SK-N-SH (cell line): ENCODE results near the gene NID1. TPM values are rescaled to one million over a fixed set of nuclear protein-coding genes. Genes with fewer than 3 reads are reported as not detected.

ENCODE experiments used
- CTCF ChIA-PET: fragments of 300-600, 350-600 bp; formaldehyde crosslinking; extraction: SDS; loops from one replicate; lab custom pipeline; 2021; lab: Yijun Ruan, JAX
- POLR2A ChIA-PET: fragments of 350-600 bp; sonication (Branson Sonifier 250); formaldehyde crosslinking; extraction: SDS; loops from one replicate; lab custom pipeline; 2020; ENCODE audit warnings: antibody characterized with exemption, inconsistent platforms; lab: Yijun Ruan, JAX
- DNase-seq: peaks from one replicate; pipeline ENCODE4 v3.0.0; 2012
- H2AFZ ChIP-seq: fragments of 200-600 bp; sonication (generic); 2 replicates; pipeline ENCODE4 v1.8.1; 2016; ENCODE audit warnings: antibody characterized with exemption, mild to moderate bottlenecking, low read depth
- H3F3A ChIP-seq: fragments of 200-600 bp; sonication (generic); replicated peaks from 2 replicates; pipeline ENCODE3; 2016; ENCODE audit warnings: antibody characterized with exemption, mild to moderate bottlenecking; ENCODE audit not compliant: insufficient read depth
- H3K27ac ChIP-seq, 2 experiments: fragments of 200-500 bp in 1 of 2; fragments of 200-600 bp in 1 of 2; sonication (Bioruptor generic) in 1 of 2; sonication (generic), shearing (Covaris generic) in 1 of 2; 2 replicates each; pipeline versions ENCODE4 v1.5.1 to v1.6.1; 2014 to 2016; ENCODE audit warnings: low read depth in 2 of 2, inconsistent platforms in 1 of 2, low read length in 1 of 2, mild to moderate bottlenecking in 1 of 2, mixed read lengths in 1 of 2
- H3K27me3 ChIP-seq: fragments of 200-600 bp; sonication (generic), shearing (Covaris generic); 2 replicates; pipeline ENCODE4 v1.6.1; 2016; ENCODE audit warnings: mixed run types; ENCODE audit not compliant: insufficient read depth
- H3K36me3 ChIP-seq, 2 experiments: fragments of 200-500 bp in 1 of 2; fragments of 200-600 bp in 1 of 2; sonication (Bioruptor generic) in 1 of 2; sonication (generic) in 1 of 2; replicated peaks in 1 of 2; 2 replicates each; pipeline versions ENCODE3 to v1.5.1; 2014 to 2016; ENCODE audit warnings: low read length in 1 of 2, mild to moderate bottlenecking in 1 of 2; ENCODE audit not compliant: insufficient read depth in 2 of 2, control insufficient read depth in 1 of 2
- H3K4me1 ChIP-seq, 2 experiments: fragments of 200-500 bp in 1 of 2; fragments of 200-600 bp in 1 of 2; sonication (Bioruptor generic) in 1 of 2; sonication (generic), shearing (Covaris generic) in 1 of 2; 2 replicates each; pipeline versions ENCODE4 v1.5.1 to v1.6.1; 2014 to 2016; ENCODE audit warnings: low read depth in 1 of 2, low read length in 1 of 2, mixed run types in 1 of 2; ENCODE audit not compliant: insufficient read depth in 2 of 2, control insufficient read depth in 1 of 2
- H3K4me2 ChIP-seq: fragments of 200-600 bp; sonication (generic), shearing (Covaris generic); 2 replicates; pipeline ENCODE4 v1.6.1; 2017; ENCODE audit warnings: mixed run types
- H3K4me3 ChIP-seq, 2 experiments: fragments of 200-500 bp in 1 of 2; fragments of 200-600 bp in 1 of 2; sonication (Bioruptor generic) in 1 of 2; sonication (generic), shearing (Covaris generic) in 1 of 2; 2 replicates each; pipeline versions ENCODE4 v1.5.1 to v1.8.1; 2014 to 2016; ENCODE audit warnings: low read depth in 2 of 2, inconsistent platforms in 1 of 2, low read length in 1 of 2, mild to moderate bottlenecking in 1 of 2, mixed read lengths in 1 of 2, moderate library complexity in 1 of 2
- H3K79me2 ChIP-seq: fragments of 200-600 bp; sonication (generic); 2 replicates; pipeline ENCODE4 v1.8.1; 2017; ENCODE audit warnings: mild to moderate bottlenecking; ENCODE audit not compliant: insufficient read depth
- H3K9ac ChIP-seq: fragments of 200-600 bp; sonication (generic); 2 replicates; pipeline ENCODE4 v1.6.1; 2017; ENCODE audit warnings: mixed run types
- H3K9me2 ChIP-seq: fragments of 200-600 bp; sonication (generic); 2 replicates; pipeline ENCODE4 v1.6.1; 2017; ENCODE audit warnings: mixed run types
- H3K9me3 ChIP-seq: fragments of 200-600 bp; sonication (generic); 2 replicates; pipeline ENCODE4 v1.6.1; 2017; ENCODE audit warnings: mixed run types, mild to moderate bottlenecking, moderate library complexity
- H4K20me1 ChIP-seq: fragments of 200-600 bp; sonication (generic); 2 replicates; pipeline ENCODE4 v1.6.1; 2017; ENCODE audit warnings: mild to moderate bottlenecking, mixed run types; ENCODE audit not compliant: insufficient read depth
- ELF1 ChIP-seq: IDR thresholded peaks from 2 replicates; pipeline ENCODE4 v1.4.0; 2012
- EZH2phosphoT487 ChIP-seq: fragments of 200-600 bp; sonication (generic); IDR thresholded peaks from 2 replicates; pipeline ENCODE4 v1.6.1; 2017; ENCODE audit warnings: low read depth, mixed run types, mild to moderate bottlenecking, antibody characterized with exemption, moderate library complexity, borderline replicate concordance
- FOSL2 ChIP-seq: IDR thresholded peaks from 2 replicates; pipeline ENCODE4 v1.4.0; 2012; ENCODE audit warnings: low read depth, mild to moderate bottlenecking, moderate library complexity, borderline replicate concordance
- FOXJ3 ChIP-seq: sonication (generic); formaldehyde crosslinking; IDR thresholded peaks from 2 replicates; pipeline ENCODE4 v1.5.1; 2020; ENCODE audit warnings: mild to moderate bottlenecking, missing genetic modification reagents
- FOXM1 ChIP-seq: IDR thresholded peaks from 2 replicates; pipeline ENCODE4 v1.4.0; 2012; ENCODE audit warnings: low read depth, mild to moderate bottlenecking
- NFIC ChIP-seq: IDR thresholded peaks from 2 replicates; pipeline ENCODE4 v1.4.0; 2012; ENCODE audit warnings: borderline replicate concordance
- RCOR1 ChIP-seq: fragments of 150-350 bp; IDR thresholded peaks from 2 replicates; pipeline ENCODE4 v1.6.1; 2017; ENCODE audit warnings: antibody characterized with exemption, low read length
- TAF1 ChIP-seq: IDR thresholded peaks from 2 replicates; pipeline ENCODE4 v1.6.1; 2012; ENCODE audit warnings: low read depth, mild to moderate bottlenecking, low read length, moderate library complexity, borderline replicate concordance
- TCF12 ChIP-seq: IDR thresholded peaks from 2 replicates; pipeline ENCODE4 v1.4.0; 2012
- WGBS: methylation state at CpG from one replicate; pipeline ENCODE4 v1.1.6; 2017; ENCODE audit warnings: low lambda C conversion rate; 5-methylcytosine and 5-hydroxymethylcytosine counted together
- polyA plus RNA-seq, 3 experiments: library from polyadenylated mRNA; depleted of rRNA; stranded (reverse); fragments of >200 nt; gene quantifications; 2 replicates each; pipeline ENCODE4 v1.2.3, GENCODE V29; 2012
- TF ChIP-seq, protein P1 (sequence below): IDR thresholded peaks from 2 replicates; pipeline ENCODE4 v1.4.0; 2012; ENCODE audit warnings: low read depth, borderline replicate concordance
- TF ChIP-seq, protein P2 (sequence below): IDR thresholded peaks from 2 replicates; pipeline ENCODE4 v1.4.0; 2012; ENCODE audit warnings: low read depth, borderline replicate concordance
- TF ChIP-seq, protein P3 (sequence below): fragments of 200-600 bp; sonication (generic); IDR thresholded peaks from 2 replicates; pipeline ENCODE4 v1.6.1; 2017; ENCODE audit warnings: antibody characterized with exemption, mild to moderate bottlenecking, moderate library complexity
- TF ChIP-seq, protein P4 (sequence below): IDR thresholded peaks from 2 replicates; pipeline ENCODE4 v1.6.1; 2012; ENCODE audit warnings: mild to moderate bottlenecking, low read depth, low read length, moderate library complexity
- TF ChIP-seq, protein P5 (sequence below): IDR thresholded peaks from 2 replicates; pipeline ENCODE4; 2012

The NID1 gene
- polyA plus RNA-seq, 1 of the 3 experiments (the other 2 are of a cell fraction): 74.3 TPM

DNA sequence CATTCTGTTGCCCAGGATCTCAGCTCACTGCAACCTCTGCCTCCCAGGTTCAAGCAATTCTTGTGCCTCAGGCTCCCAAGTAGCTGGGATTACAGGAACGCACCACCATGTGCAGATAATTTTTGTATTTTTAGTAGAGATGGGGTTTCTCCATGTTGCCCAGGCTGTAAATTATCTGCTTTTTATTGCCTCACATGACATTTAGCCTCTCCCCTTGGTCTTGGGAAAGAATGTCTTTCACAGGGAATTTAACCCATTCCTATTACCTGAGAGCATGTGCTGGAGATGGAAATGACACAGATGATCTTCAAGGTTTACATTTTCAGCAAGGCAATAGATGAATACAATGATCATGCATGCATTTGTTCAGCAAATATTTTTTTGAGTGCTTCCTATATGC, 75.8 kb downstream of the NID1 start:
- H3K79me2 ChIP-seq: no peaks in the 10 kb centered on the region
- H3F3A ChIP-seq: peaks cover 4% of the 10 kb centered on the region
- DNase-seq: no peak
- no peak overlapping the region for H2AFZ ChIP-seq
- H3K4me2 ChIP-seq: no peak overlapping the region
- H3K4me3 ChIP-seq: no peak overlapping the region
- H4K20me1 ChIP-seq: no peaks in the 10 kb centered on the region
- H3K4me1 ChIP-seq: peaks cover 0 to under 1% of the 10 kb centered on the region in 2 experiments; a peak in 2 of 4 replicates
- H3K9me2 ChIP-seq: no peaks in the 10 kb centered on the region
- WGBS: 92% methylated on average over 1 of the region's 1 CpG
- H3K9ac ChIP-seq: no peak overlapping the region
- POLR2A ChIA-PET: no interaction called here
- no peaks in the 10 kb centered on the region for H3K9me3 ChIP-seq
- H3K27ac ChIP-seq: no peak overlapping the region
- H3K27me3 ChIP-seq: no peaks in the 10 kb centered on the region
- CTCF ChIA-PET: interaction anchor here (1.1 kb wide), 1 partner anchor 18 kb away, joined by 5 read pairs; no protein-coding TSS in a partner anchor
- TF ChIP-seq ELF1 (no peak), NFIC (no peak)
- H3K36me3 ChIP-seq: peaks cover 4 to 49% of the 10 kb centered on the region in 2 experiments

DNA sequence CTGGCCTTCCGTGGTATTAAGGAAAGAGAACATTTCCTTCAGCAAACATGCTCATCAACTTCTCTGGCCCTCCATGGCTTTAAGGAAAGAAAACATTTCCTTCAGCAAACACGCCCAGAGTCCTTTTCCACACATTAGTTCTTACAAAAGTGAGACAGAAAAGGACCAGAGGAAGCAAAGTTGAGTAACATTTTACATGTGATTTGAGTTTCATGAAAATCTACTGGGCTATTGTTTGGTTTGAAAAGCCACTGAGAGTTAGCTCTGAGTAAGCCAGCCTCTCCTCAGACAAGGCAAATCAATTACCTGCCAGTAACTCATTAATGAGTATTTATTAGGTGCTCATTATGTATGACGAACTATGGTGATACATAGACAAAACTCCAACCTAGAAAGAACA, 78.0 kb downstream of the NID1 start:
- Histone ChIP-seq H4K20me1 (no peaks in the 10 kb centered on the region), H3F3A (peaks cover 15% of the 10 kb centered on the region), H3K4me3 (no peak overlapping the region), H3K27ac (no peak overlapping the region), H3K4me1 (peaks cover 3 to 9% of the 10 kb centered on the region in 2 experiments; a peak in 2 of 4 replicates), H3K36me3 (peaks cover 4 to 40% of the 10 kb centered on the region in 2 experiments), H3K9me3 (no peaks in the 10 kb centered on the region), H2AFZ (no peak overlapping the region), H3K9me2 (no peaks in the 10 kb centered on the region), H3K27me3 (no peaks in the 10 kb centered on the region), H3K9ac (no peak overlapping the region), H3K79me2 (no peaks in the 10 kb centered on the region), H3K4me2 (no peak overlapping the region)
- DNase-seq: no peak
- WGBS: 88% methylated on average over 3 of the region's 3 CpGs
- ChIA-PET CTCF (no interaction called here), POLR2A (no interaction called here)
- TF ChIP-seq, protein P1, sequence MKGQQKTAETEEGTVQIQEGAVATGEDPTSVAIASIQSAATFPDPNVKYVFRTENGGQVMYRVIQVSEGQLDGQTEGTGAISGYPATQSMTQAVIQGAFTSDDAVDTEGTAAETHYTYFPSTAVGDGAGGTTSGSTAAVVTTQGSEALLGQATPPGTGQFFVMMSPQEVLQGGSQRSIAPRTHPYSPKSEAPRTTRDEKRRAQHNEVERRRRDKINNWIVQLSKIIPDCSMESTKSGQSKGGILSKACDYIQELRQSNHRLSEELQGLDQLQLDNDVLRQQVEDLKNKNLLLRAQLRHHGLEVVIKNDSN: no peak
- TF ChIP-seq, protein P2, sequence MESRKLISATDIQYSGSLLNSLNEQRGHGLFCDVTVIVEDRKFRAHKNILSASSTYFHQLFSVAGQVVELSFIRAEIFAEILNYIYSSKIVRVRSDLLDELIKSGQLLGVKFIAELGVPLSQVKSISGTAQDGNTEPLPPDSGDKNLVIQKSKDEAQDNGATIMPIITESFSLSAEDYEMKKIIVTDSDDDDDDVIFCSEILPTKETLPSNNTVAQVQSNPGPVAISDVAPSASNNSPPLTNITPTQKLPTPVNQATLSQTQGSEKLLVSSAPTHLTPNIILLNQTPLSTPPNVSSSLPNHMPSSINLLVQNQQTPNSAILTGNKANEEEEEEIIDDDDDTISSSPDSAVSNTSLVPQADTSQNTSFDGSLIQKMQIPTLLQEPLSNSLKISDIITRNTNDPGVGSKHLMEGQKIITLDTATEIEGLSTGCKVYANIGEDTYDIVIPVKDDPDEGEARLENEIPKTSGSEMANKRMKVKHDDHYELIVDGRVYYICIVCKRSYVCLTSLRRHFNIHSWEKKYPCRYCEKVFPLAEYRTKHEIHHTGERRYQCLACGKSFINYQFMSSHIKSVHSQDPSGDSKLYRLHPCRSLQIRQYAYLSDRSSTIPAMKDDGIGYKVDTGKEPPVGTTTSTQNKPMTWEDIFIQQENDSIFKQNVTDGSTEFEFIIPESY: no peak
- no peak for TF ChIP-seq FOXM1
- TF ChIP-seq, protein P3, sequence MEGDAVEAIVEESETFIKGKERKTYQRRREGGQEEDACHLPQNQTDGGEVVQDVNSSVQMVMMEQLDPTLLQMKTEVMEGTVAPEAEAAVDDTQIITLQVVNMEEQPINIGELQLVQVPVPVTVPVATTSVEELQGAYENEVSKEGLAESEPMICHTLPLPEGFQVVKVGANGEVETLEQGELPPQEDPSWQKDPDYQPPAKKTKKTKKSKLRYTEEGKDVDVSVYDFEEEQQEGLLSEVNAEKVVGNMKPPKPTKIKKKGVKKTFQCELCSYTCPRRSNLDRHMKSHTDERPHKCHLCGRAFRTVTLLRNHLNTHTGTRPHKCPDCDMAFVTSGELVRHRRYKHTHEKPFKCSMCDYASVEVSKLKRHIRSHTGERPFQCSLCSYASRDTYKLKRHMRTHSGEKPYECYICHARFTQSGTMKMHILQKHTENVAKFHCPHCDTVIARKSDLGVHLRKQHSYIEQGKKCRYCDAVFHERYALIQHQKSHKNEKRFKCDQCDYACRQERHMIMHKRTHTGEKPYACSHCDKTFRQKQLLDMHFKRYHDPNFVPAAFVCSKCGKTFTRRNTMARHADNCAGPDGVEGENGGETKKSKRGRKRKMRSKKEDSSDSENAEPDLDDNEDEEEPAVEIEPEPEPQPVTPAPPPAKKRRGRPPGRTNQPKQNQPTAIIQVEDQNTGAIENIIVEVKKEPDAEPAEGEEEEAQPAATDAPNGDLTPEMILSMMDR: no peak
- TF ChIP-seq, protein P4, sequence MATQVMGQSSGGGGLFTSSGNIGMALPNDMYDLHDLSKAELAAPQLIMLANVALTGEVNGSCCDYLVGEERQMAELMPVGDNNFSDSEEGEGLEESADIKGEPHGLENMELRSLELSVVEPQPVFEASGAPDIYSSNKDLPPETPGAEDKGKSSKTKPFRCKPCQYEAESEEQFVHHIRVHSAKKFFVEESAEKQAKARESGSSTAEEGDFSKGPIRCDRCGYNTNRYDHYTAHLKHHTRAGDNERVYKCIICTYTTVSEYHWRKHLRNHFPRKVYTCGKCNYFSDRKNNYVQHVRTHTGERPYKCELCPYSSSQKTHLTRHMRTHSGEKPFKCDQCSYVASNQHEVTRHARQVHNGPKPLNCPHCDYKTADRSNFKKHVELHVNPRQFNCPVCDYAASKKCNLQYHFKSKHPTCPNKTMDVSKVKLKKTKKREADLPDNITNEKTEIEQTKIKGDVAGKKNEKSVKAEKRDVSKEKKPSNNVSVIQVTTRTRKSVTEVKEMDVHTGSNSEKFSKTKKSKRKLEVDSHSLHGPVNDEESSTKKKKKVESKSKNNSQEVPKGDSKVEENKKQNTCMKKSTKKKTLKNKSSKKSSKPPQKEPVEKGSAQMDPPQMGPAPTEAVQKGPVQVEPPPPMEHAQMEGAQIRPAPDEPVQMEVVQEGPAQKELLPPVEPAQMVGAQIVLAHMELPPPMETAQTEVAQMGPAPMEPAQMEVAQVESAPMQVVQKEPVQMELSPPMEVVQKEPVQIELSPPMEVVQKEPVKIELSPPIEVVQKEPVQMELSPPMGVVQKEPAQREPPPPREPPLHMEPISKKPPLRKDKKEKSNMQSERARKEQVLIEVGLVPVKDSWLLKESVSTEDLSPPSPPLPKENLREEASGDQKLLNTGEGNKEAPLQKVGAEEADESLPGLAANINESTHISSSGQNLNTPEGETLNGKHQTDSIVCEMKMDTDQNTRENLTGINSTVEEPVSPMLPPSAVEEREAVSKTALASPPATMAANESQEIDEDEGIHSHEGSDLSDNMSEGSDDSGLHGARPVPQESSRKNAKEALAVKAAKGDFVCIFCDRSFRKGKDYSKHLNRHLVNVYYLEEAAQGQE: no peak
- no peak for TF ChIP-seq ELF1
- TF ChIP-seq, protein P5, sequence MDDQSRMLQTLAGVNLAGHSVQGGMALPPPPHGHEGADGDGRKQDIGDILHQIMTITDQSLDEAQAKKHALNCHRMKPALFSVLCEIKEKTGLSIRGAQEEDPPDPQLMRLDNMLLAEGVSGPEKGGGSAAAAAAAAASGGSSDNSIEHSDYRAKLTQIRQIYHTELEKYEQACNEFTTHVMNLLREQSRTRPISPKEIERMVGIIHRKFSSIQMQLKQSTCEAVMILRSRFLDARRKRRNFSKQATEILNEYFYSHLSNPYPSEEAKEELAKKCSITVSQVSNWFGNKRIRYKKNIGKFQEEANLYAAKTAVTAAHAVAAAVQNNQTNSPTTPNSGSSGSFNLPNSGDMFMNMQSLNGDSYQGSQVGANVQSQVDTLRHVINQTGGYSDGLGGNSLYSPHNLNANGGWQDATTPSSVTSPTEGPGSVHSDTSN: no peak
- no peak for TF ChIP-seq EZH2phosphoT487
- no peak for TF ChIP-seq FOXJ3 (CRISPR knock-in tag)
- no peak for TF ChIP-seq TCF12
- TF ChIP-seq TAF1: no peak
- no peak for TF ChIP-seq FOSL2
- no peak for TF ChIP-seq RCOR1
